HEK293T (cell line): Measurements from ENCODE around the gene USP3.

Experiments used
- ARNT ChIP-seq: fragments of 450-650 bp; IDR thresholded peaks from 2 replicates; pipeline ENCODE4 v1.6.1; 2017; ENCODE audit warnings: mild to moderate bottlenecking
- BHLHE40 ChIP-seq: fragments of 450-650 bp; IDR thresholded peaks from 2 replicates; pipeline ENCODE4 v1.6.1; 2016; ENCODE audit warnings: mild to moderate bottlenecking, moderate library complexity, borderline replicate concordance
- CTBP1 ChIP-seq: fragments of 450-650 bp; IDR thresholded peaks from 2 replicates; pipeline ENCODE4 v1.6.1; 2016; ENCODE audit warnings: borderline replicate concordance
- FOXA1 ChIP-seq: fragments of 450-650 bp; IDR thresholded peaks from 2 replicates; pipeline ENCODE4 v1.6.1; 2016; ENCODE audit warnings: mild to moderate bottlenecking
- FOXK2 ChIP-seq: fragments of 450-650 bp; IDR thresholded peaks from 2 replicates; pipeline ENCODE4 v1.6.1; 2016; ENCODE audit warnings: mild to moderate bottlenecking
- FOXM1 ChIP-seq: fragments of 450-650 bp; IDR thresholded peaks from 2 replicates; pipeline ENCODE4 v1.6.1; 2017; ENCODE audit warnings: mild to moderate bottlenecking, borderline replicate concordance
- L3MBTL2 ChIP-seq: fragments of 450-650 bp; conservative IDR thresholded peaks from 2 replicates; pipeline ENCODE4 v1.6.1; 2016; ENCODE audit warnings: mild to moderate bottlenecking
- SP1 ChIP-seq: fragments of 450-650 bp; IDR thresholded peaks from 2 replicates; pipeline ENCODE4 v1.6.1; 2017
- SUZ12 ChIP-seq: fragments of 450-650 bp; IDR thresholded peaks from 2 replicates; pipeline ENCODE4 v1.6.1; 2016; ENCODE audit warnings: mild to moderate bottlenecking
- TARDBP ChIP-seq: fragments of 450-650 bp; IDR thresholded peaks from 2 replicates; pipeline ENCODE4 v1.6.1; 2016
- ZNF384 ChIP-seq: fragments of 450-650 bp; IDR thresholded peaks from 2 replicates; pipeline ENCODE4 v1.6.1; 2016
- TF ChIP-seq, protein P1 (sequence below): fragments of 450-650 bp; IDR thresholded peaks from 2 replicates; pipeline ENCODE4 v1.6.1; 2016

DNA sequence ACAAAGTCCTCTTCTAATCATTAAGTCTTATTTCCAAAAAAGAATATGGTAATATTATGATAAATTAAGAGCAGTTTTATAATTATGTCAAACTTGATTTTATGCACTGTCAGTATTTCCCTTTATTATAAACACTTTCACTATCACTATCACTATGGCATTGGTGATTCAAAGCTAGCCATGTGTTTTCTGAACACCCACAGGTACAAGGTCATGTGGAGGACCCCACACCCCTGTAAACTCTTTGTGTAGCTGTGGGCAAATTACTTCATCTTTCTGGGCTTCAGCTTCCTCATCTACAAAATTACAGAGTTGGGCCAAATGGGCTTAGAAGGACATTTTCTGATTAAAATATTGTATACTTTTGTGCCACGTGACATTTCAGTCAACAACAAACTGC lies 134.4 kb downstream of the USP3 start:
- TF ChIP-seq, protein P1, sequence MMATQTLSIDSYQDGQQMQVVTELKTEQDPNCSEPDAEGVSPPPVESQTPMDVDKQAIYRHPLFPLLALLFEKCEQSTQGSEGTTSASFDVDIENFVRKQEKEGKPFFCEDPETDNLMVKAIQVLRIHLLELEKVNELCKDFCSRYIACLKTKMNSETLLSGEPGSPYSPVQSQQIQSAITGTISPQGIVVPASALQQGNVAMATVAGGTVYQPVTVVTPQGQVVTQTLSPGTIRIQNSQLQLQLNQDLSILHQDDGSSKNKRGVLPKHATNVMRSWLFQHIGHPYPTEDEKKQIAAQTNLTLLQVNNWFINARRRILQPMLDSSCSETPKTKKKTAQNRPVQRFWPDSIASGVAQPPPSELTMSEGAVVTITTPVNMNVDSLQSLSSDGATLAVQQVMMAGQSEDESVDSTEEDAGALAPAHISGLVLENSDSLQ = no peak
- no peak for TF ChIP-seq SP1
- TF ChIP-seq TARDBP = no peak
- no peak for TF ChIP-seq FOXM1
- no peak for TF ChIP-seq CTBP1
- no peak for TF ChIP-seq ARNT
- TF ChIP-seq L3MBTL2 = no peak
- TF ChIP-seq FOXK2 = no peak
- no peak for TF ChIP-seq ZNF384
- TF ChIP-seq SUZ12 = no peak
- no peak for TF ChIP-seq FOXA1
- no peak for TF ChIP-seq BHLHE40
